Progenitor cell of endocrine pancreas (in vitro differentiated cells): Measurements from ENCODE around the gene NME8. TPM values are rescaled to one million over a fixed set of nuclear protein-coding genes. Genes with fewer than 3 reads are reported as not detected.

Source experiments
- DNase-seq: peaks from one replicate; pipeline ENCODE4 v3.0.0; 2021; ENCODE audit warnings: low spot score; ENCODE audit not compliant: unreplicated experiment
- H3K27ac Mint-ChIP-seq: 2 replicates; pipeline ENCODE4 v1.8.0; 2021; ENCODE audit warnings: mild to moderate bottlenecking, moderate library complexity, mixed read lengths
- H3K27me3 Mint-ChIP-seq: 2 replicates; pipeline ENCODE4 v1.8.0; 2021; ENCODE audit warnings: mixed read lengths
- H3K36me3 Mint-ChIP-seq: 2 replicates; pipeline ENCODE4 v1.8.0; 2022; ENCODE audit warnings: mixed read lengths; ENCODE audit not compliant: insufficient read depth
- H3K4me1 Mint-ChIP-seq: 2 replicates; pipeline ENCODE4 v1.8.0; 2021; ENCODE audit warnings: low read depth, mixed read lengths
- H3K4me3 Mint-ChIP-seq: 2 replicates; pipeline ENCODE4 v1.8.0; 2021; ENCODE audit warnings: low read depth, mild to moderate bottlenecking, moderate library complexity, mixed read lengths
- H3K9me3 Mint-ChIP-seq: 2 replicates; pipeline ENCODE4 v1.8.0; 2021; ENCODE audit warnings: low read depth, mixed read lengths
- total RNA-seq: library from RNA; stranded (reverse); gene quantifications from 2 replicates; pipeline ENCODE4 v1.2.1, GENCODE V29; 2021
- TF ChIP-seq, protein P1 (sequence below): fragments of 200-600 bp; sonication (generic); IDR thresholded peaks from one replicate; pipeline ENCODE4 v1.5.0; 2021; ENCODE audit warnings: antibody characterized with exemption, mild to moderate bottlenecking; ENCODE audit not compliant: unreplicated experiment

The NME8 gene
- total RNA-seq, 1 donor from 2014 or later: 2.7 TPM

DNA sequence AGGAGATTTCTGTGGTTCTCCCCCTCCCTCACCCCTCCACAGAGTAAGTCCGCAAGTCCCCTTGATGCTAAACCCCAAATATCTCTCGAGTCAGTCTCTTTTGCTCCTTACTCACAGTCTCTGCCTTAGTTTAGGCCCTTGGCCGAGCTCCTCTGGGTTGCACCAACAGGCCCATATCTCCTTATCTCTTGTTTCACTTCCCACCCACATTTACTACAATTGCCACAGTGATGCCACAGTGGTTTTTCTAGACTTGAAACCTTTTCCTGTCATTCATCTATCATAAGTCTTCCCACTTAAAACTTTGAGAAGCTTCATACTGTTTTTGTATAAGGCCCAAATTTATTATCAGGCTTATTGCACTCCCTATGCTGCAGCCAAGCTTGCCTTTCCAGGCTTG lies 23.4 kb upstream of the NME8 start:
- no peak for DNase-seq
- H3K4me3 Mint-ChIP-seq: no peak overlapping the region
- H3K27ac Mint-ChIP-seq: no peak overlapping the region
- H3K27me3 Mint-ChIP-seq: no peaks in the 10 kb centered on the region
- peaks cover under 1% of the 10 kb centered on the region for H3K36me3 Mint-ChIP-seq
- TF ChIP-seq, protein P1, sequence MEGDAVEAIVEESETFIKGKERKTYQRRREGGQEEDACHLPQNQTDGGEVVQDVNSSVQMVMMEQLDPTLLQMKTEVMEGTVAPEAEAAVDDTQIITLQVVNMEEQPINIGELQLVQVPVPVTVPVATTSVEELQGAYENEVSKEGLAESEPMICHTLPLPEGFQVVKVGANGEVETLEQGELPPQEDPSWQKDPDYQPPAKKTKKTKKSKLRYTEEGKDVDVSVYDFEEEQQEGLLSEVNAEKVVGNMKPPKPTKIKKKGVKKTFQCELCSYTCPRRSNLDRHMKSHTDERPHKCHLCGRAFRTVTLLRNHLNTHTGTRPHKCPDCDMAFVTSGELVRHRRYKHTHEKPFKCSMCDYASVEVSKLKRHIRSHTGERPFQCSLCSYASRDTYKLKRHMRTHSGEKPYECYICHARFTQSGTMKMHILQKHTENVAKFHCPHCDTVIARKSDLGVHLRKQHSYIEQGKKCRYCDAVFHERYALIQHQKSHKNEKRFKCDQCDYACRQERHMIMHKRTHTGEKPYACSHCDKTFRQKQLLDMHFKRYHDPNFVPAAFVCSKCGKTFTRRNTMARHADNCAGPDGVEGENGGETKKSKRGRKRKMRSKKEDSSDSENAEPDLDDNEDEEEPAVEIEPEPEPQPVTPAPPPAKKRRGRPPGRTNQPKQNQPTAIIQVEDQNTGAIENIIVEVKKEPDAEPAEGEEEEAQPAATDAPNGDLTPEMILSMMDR: no peak
- no peaks in the 10 kb centered on the region for H3K9me3 Mint-ChIP-seq
- no peaks in the 10 kb centered on the region for H3K4me1 Mint-ChIP-seq

GRCh38 chr7:37826825-37827224 lies 21.6 kb upstream of the NME8 start:
- no peaks in the 10 kb centered on the region for H3K36me3 Mint-ChIP-seq
- H3K27ac Mint-ChIP-seq: no peak overlapping the region
- TF ChIP-seq, protein P1: no peak
- H3K9me3 Mint-ChIP-seq: no peaks in the 10 kb centered on the region
- no peaks in the 10 kb centered on the region for H3K4me1 Mint-ChIP-seq
- no peaks in the 10 kb centered on the region for H3K27me3 Mint-ChIP-seq
- H3K4me3 Mint-ChIP-seq: no peak overlapping the region
- DNase-seq: no peak

GRCh38 chr7:37831244-37831643 lies 17.2 kb upstream of the NME8 start:
- no peaks in the 10 kb centered on the region for H3K4me1 Mint-ChIP-seq
- H3K36me3 Mint-ChIP-seq: no peaks in the 10 kb centered on the region
- DNase-seq: no peak
- TF ChIP-seq, protein P1: no peak
- no peak overlapping the region for H3K27ac Mint-ChIP-seq
- no peak overlapping the region for H3K4me3 Mint-ChIP-seq
- H3K27me3 Mint-ChIP-seq: no peaks in the 10 kb centered on the region
- no peaks in the 10 kb centered on the region for H3K9me3 Mint-ChIP-seq

DNA sequence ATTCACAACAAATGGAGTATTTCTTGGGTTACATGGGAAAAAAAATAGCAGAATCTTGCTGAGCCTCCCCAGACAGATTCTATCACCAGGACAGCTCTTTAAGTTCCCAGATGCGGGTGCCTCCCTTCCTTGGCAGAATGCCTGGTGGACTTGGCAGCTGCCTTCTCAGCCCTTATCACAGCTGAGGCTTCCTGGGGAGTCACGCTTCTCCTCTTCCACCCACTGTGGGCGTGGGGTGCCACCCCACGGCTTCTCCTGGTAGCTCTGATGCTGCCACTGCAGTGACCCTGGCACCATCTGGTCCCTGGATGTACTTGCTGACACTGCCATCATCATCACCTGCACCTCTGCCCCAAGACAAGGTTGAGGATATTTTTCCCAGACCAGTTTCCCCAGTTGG lies 16.2 kb upstream of the NME8 start:
- Mint-ChIP-seq H3K36me3 (no peaks in the 10 kb centered on the region), H3K9me3 (no peaks in the 10 kb centered on the region), H3K4me3 (no peak overlapping the region), H3K4me1 (no peaks in the 10 kb centered on the region), H3K27me3 (no peaks in the 10 kb centered on the region), H3K27ac (no peak overlapping the region)
- no peak for DNase-seq
- TF ChIP-seq, protein P1: no peak

- Mint-ChIP-seq H3K4me1 (no peaks in the 10 kb centered on the region), H3K36me3 (no peaks in the 10 kb centered on the region), H3K27me3 (no peaks in the 10 kb centered on the region), H3K27ac (no peak overlapping the region), H3K9me3 (no peaks in the 10 kb centered on the region), H3K4me3 (peak overlapping the region; percentile 48)
- TF ChIP-seq, protein P1: peak; percentile 83
- no peak for DNase-seq
Measured at GRCh38 chr7:37833107-37833817, 15.1 kb upstream of the NME8 start.
